Pulmonary artery endothelial cell (primary cell): ENCODE data around the gene CMTR1. TPM values are rescaled to one million over a fixed set of nuclear protein-coding genes. Genes with fewer than 3 reads are reported as not detected.
"Not testable (repeated sequence)": the region's sequence is repeated elsewhere in the genome, so short reads cannot be mapped to it uniquely, and the experiment has no call there.

Experiments
- DNase-seq: peaks from one replicate; pipeline ENCODE4 v3.0.0-alpha.2; 2011; ENCODE audit warnings: low read depth, low spot score
- total RNA-seq: library from RNA; depleted of rRNA; stranded (reverse); fragments of >200 nt; gene quantifications from 2 replicates; pipeline ENCODE4 v1.2.3, GENCODE V29; 2014

CMTR1 gene, protein sequence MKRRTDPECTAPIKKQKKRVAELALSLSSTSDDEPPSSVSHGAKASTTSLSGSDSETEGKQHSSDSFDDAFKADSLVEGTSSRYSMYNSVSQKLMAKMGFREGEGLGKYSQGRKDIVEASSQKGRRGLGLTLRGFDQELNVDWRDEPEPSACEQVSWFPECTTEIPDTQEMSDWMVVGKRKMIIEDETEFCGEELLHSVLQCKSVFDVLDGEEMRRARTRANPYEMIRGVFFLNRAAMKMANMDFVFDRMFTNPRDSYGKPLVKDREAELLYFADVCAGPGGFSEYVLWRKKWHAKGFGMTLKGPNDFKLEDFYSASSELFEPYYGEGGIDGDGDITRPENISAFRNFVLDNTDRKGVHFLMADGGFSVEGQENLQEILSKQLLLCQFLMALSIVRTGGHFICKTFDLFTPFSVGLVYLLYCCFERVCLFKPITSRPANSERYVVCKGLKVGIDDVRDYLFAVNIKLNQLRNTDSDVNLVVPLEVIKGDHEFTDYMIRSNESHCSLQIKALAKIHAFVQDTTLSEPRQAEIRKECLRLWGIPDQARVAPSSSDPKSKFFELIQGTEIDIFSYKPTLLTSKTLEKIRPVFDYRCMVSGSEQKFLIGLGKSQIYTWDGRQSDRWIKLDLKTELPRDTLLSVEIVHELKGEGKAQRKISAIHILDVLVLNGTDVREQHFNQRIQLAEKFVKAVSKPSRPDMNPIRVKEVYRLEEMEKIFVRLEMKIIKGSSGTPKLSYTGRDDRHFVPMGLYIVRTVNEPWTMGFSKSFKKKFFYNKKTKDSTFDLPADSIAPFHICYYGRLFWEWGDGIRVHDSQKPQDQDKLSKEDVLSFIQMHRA
- 32.6 and 61.9 TPM in 2 replicates for total RNA-seq

DNA sequence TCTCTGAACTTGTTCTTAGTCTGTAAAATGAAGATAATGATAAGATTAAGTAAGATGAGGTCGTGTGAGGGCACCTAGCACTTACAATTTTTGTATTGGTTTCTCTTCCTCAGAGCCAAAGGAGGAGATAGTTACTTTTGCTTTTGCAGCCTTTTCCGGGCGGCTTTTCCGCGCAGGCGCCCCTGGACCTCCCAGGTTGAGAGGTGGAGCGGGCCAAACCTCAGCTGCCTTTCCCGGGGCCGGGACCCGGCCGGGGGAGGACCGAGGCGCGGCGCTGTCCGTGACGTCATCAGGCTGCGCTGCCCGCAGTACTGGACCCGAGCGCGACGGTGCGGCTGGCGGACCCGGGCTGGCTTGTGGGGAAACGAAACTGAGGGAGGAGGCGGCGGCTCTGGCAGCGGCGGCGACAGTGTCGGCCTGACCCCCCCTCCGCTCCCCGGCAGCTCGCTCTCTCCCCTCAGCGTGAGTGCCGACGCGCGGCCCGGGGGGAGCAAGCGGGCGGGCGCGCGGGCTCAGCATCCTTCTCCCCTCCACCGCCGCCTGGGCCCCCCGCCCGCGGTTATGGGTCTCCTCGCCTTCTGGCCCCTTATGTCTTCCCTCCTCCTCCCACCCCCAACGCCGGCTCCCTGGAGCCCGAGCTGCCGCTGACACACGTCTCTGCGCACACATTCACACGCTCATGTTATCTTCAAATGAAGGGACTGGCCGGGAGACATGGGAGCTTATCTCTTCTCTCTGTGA lies at the start of gene CMTR1:
Gene CMTR1, plus strand, starts transcription at position 306 of the 741 bp plus-strand sequence. CDS start 2,409 bp downstream, outside the sequence.
- peak; percentile 57 for DNase-seq

DNA sequence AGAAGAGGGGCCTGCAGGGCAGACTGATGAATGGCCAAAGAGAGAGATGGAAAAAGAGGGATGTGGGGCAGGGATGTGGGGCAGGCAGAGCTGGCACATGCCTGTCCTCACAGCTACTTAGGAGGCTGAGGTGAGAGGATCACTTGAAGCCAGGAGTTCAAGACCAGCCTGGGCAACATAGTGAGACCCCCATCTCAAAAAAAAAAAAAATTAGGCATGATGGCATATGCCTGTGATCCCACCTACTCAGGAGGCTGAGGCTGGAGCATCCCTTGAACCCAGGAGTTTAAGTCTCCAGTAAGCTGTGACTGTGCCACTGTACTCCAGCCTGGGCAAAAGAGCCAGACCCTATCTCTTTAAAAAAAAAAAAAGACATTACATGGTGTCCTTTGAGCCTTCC lies 44.4 kb upstream of the CMTR1 start:
- DNase-seq, result no peak

DNA sequence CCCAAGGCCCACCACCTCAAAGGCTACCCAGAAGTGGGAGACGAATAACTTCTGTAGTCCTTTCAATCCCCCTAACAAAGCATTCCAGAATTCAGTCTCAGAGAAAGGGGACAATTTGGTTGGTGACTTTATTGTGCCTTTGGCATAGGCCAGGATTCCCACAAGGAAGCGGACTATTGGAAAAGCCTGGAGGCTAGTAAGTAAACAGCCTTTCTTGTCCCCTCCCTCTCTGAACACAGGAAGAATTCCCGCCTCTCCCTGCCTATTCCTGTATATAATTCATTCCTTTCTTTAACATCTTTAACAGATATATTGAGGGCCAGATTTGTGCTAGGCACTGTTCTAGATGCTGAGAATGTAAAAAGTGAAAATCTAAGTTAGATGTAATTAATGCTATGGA lies 43.2 kb upstream of the CMTR1 start:
- DNase-seq, result no peak

DNA sequence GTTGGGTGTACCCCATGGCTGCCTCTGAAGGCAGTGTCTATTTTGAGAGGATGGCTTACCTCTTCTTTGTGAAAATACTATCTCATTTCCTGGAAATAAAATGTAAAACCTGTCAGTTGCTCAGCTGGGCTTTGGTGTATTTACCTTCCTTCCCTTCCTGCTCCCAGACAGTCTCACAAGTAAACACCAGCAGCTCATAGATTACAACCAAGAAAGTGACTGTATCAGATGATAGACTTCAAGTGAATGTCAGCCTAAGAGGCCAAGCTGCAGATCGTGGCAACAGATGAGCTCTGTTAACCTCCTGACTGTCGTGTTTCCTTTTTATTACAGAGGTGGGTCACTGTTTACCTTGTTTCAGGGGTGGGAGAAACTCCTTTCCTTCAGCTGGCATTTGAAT lies 41.9 kb upstream of the CMTR1 start:
- DNase-seq, result no peak

DNA sequence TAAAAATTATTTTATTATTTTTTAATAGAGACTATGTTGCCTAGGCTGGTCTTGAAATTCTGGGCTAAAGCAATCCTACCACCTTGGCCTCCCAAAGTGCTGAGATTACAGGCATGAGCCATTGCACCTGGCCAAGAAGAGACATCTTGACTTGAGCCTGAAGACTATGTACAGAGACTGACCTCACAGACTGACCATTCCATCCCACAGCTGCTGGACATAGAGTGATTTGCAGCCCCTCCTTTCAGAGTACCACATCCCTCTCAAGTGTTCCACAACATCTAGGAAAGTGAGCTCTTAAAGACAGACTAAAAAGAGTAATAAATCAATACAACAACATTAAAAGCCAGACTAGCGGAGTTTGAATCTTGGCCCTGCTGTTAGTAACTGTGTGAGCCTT lies 40.2 kb upstream of the CMTR1 start:
- DNase-seq, result no peak

DNA sequence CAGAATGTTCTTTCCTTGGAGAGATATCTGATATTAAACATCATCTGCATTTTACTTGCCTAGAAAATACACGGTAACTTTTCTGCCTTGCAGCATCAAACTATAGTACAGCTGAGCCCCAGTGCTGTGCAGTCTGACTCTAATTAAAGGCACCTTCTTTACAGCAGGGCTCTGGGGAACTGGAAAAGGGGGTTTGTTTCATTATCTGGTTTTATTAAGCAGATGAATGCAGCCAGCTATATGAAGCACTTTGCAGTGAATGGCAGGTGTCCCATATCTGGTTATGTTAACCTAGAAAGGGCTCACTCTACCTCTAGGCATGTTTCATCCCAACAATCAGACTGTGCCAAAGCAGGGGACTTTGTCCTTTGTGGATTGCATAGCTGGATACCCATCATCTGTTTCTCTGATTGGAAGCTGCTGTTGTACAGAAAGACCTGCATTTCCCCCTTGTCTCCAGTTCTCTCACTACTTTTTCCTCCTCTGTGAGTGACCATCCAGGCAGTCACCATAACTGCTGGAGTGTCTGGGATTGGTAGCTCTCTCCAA lies 39.6 kb upstream of the CMTR1 start:
- no peak for DNase-seq

DNA sequence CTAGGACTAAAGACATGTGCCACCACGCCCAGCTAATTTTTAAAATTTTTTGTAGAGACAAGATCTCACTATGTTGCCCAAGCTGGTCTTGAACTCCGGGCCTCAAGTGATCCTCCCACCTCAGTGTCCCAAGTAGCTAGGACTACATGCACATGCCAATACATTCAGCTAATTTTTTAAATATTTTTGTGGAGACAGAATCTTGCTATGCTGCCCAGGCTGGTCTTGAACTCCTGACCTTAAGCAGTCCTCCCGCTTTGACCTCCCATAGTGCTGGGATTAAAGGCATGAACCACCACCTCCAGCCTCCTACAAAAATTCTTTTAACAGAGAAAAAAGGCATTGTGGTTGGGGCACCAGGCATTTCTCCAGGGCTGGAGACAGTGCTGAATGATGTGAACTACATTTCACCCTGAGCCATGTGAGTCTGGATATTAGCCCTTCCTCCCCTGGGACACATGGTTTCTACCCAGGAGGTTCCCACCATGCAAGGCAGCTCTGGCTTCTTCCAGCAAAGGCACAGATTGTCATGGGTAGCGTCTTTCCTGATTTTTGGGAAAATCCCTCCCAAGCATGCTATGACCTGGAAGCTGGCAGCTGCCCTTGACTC lies 36.3 kb upstream of the CMTR1 start:
- no peak for DNase-seq

DNA sequence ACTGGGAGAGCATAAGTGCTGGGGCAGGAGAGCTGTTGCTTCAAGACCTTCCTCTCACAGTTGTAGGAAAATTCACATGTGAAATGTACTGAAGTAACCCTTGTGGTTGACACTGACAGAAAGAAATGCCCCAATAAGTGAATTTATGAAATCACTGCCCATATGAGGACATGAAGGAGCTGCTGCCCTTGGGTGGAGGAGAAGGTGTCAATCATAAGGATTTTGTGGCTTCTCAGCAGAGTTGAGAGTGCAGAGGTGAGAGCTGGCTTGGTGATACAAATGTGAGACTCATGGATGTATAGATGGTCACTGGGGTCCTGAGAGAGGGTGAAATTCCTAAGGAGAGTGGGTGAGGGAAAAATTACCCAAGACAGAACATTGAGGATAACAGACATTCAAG lies 33.9 kb upstream of the CMTR1 start:
- DNase-seq, result no peak

DNA sequence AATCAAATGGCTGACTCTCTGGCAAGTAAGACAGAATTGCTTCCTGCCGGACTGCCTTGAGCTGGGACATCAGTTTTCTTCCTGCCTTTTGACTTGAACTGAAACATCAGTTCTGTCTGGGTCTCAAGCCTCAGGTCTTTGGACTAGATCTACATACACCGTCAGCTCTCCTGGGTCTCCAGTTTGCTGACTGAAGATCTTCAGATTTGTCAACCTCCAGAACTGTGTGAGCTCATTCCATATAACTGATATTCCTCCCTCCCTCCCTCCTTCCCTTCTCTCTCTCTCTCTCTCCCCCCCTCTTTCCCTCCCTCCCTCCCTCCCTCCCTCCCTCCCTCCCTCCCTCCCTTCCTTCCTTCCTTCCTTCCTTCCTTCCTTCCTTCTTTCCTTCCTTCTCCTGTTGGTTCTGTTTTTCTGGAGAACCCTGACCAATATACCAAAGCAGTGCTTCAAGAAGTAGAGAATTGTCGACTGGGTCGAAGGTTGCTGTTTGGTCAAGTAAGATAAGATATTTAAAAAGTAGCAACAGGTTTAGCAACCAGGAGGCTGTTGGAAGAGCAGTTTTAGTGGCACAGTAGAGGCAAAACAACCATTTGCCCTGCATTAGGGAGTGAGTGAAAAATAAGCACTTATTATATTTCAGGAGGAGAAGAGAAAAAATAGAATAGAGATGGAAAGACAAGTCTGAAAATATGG lies 33.1 kb upstream of the CMTR1 start:
- no peak for DNase-seq

DNA sequence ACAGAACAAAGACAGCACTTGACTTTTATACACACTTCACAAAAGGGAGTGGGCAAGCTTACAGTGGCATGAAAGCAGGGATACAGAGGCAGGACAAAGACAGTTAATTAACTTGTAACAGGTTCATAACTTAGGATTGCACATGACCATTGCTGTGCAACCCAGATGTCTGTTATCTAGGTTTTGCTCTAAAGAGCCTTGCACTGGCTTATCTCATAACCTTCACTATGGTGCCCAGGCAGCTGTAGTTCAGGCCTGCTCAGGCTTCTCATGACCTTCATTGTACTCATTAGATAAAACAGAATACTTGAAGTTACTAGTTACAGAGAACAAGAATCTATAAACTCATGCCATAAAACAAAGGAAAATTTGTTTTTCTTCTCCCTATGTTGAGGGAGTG lies 31.4 kb upstream of the CMTR1 start:
- not testable (repeated sequence) for DNase-seq

DNA sequence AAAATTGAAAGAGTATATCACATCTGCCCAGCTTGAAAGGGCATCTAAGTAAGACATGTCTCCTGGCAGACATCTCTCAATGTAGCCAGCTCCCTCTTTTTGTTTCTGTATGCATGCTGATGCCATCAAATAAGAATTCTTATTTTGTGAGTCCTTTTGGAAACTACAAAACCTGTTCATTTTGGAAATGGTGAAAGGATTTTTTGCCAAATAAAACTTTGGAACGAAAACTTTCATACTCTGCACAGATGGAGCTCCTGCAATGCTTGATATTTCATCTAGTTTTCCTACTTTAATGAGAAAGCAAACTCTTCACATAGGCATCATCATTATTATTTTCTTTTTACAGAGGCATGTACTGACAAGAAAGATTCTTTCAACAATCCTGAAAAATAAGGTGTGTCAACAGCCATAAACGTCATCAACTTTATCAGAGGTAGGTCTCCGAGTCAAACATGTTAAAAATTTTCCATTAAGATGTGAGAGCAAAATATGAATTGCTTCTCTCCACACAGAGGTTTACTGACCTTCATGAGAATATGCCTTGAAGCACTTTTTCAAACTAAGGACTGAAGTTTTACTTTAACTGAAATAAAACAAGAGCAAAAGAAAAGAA lies 26.2 kb upstream of the CMTR1 start:
- no peak for DNase-seq

DNA sequence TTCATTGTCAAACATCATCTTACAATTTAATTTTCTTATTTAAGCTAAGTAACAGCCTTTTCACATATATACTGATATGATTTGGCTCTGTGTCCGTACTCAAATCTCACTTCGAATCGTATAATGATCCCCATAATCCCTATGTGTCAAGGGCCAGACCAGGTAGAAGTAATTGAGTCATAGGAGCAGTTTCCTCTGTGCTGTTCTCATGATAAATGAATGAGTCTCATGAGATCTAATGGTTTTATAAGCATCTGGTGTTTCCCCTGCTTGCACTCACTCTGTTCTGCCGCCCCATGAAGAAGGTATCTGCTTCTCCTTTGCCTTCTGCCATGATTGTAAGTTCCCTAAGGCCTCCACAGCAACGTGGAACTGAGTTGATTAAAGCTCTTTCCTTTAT lies 25.1 kb upstream of the CMTR1 start:
- no peak for DNase-seq

DNA sequence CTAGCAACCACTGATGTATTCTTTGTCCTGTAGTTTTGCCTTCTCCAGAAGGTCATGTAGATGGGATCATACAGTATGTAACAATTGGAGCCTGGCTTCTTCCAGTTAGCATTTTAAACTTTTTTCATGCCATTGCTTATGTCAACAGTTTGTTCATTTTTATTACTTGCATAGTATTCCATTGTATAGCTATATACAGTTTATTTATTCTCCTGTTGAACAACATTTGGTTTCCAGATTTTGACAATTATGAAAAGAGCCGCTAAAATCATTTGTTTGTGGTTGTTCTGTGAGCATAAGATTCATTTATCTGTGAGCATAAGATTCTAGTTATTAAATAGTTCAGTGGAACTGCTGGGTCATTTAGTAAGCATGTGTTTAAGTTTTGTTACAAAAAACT lies 23.5 kb upstream of the CMTR1 start:
- DNase-seq, result no peak

DNA sequence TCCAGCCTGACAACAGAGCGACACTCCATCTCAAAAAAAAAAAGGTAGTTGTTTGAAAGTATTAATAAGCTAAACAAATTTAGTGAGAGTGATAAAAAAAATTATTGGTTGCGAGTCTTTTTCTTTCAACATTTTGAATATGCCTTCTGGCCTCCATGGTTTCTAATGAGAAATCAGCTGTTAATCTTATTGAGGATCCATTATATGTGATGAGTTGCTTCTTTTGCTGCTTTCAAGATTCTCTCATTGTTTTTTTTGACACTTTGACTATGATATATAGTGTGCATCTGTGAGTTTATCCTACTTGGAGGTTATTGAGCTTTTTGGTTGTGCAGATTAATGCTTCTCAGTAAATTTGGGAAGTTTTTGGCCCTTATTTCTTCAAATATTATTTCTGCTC lies 15.6 kb upstream of the CMTR1 start:
- no peak for DNase-seq

DNA sequence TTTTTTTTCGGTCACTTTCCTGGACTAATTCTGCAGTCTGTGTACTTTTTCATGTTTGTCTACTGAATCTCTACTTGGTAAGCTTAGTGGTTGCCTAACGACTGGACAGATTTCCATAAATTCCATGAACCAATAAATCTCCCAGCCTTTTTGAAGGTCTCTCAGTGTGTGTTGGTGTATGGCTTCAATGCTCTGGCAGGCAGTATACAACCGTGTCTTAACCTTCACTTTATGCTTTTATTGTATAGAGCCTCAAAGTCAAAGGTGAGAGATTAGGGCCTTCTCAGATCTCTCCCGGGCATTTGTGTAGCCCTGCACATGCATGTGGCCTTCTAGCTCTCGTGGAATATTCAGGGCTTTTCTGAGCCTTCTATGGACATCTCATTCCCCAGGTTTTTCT lies 14.3 kb upstream of the CMTR1 start:
- DNase-seq, result no peak

DNA sequence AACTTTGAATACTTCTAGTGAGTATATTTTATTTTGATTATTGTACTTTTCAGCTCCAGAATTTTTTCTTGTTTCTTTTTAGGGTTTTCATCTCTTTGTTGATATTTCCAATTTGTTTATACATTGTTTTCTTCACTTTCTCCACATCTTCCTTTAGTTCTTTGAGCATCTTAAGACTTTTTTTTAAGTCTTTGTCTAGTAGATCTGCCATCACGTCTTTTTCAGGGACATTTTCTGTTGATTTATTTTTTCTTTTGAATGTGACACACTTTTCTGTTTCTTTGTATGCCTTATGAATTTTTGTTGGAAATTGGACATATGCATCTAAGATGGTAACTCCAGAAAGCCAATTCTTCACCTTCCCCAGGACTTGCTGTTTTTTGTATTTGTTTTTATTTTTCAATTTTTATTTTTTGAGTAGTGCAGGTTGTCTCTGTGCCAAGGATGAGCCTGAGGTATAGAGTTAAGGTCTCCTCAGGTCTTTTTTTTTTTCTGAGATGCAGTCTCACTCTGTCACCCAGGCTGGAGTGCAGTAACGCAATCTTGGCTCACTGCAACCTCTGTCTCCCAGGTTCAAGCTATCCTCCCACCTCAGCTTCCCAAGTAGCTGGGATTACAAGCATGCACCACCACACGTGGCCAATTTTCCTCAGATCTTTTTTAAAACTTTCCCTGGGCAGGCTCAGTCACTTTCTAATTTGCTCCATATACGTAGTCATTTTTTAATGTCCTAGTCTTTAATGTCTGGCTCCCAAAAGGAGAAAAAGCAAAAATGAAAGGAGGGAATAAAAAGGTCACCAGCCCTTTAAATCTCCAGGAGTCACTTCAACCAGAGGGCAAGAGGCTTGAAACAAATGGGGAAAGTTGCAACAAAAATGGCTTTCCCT lies 6.7 kb upstream of the CMTR1 start:
- no peak for DNase-seq

DNA sequence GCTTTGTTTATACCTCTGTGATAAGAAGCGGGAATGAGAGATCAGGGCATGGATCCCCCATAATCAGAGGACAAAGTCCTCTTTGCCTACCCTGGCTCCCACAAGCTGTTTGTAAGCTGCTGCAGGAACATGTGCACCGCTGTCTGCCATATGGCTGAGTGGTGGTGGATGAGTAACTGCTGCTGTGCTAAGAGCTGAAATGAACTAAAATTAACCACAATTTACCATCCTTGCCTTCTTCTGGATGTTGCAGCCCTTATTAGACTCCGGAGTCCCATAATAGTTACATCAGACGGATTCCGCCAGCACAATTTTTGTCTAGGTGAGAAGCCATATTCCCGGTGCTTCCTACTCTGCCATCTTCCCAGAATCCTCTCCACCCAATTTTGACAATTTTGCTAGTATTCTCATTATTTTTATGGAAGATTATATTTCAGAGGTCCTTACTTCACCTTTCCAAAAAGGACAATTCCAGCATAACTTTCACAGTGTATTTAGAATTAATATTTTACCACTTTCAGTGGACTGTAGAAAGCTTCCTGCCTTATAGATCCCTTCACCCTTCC lies 6.0 kb upstream of the CMTR1 start:
- no peak for DNase-seq

DNA sequence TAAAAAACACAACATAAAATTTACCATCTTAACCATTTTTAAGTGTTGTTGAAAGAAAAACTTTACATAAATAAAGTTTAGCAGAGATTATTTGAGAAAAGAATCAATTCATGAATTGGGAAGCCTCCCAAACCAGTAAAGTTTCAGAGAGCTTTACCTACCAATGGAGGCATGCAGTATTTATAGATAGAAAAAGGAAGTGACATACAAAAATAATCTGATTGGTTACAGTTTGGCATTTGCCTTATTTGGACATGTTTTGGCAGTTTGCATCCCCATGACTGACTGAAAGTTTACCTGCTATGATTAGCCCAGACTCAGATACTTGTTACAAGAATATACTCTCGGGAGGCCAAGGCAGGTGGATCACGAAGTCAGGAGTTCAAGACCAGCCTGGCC lies 3.7 kb upstream of the CMTR1 start:
- no peak for DNase-seq

DNA sequence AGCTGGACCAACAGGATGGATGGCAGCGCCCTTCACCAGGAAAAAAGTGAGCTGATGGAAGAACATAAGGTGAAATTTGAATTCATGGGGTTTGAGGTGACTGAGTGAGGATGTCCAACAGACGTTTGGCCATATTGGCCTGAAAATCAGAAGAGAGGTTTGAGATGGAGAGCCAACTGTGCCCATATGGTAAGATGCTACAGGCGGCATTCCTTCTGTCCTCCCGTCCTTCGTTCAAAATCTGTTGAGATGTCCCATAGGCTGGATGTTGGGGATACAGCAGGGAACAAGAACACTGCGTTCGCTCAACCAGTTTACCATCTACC lies 468 bp upstream of the CMTR1 start:
- no peak for DNase-seq
